ENCODE measurements around the gene NOP9. TPM values are rescaled to one million over a fixed set of nuclear protein-coding genes. Genes with fewer than 3 reads are reported as not detected.
"Not testable (repeated sequence)": the region's sequence is repeated elsewhere in the genome, so short reads cannot be mapped to it uniquely, and the experiment has no call there.

The NOP9 gene
- total RNA-seq, 2 experiments from 2014 or later = 25.8 to 27.7 TPM

GRCh38 chr14:24325963-24326362 lies 26.3 kb downstream of the NOP9 start:
- Mint-ChIP-seq H3K36me3 (ENCODE audit: low read depth) (no peaks in the 10 kb centered on the region), H3K9me3 (no peaks in the 10 kb centered on the region), H3K4me1 (peaks cover 42% of the 10 kb centered on the region), H3K4me3 (no peak overlapping the region), H3K27ac (no peak overlapping the region), H3K27me3 (peaks cover 8% of the 10 kb centered on the region)
- POLR2A ChIA-PET = interaction anchor here (1.0 to 8.4 kb wide), 2 partner anchors 14 kb away, joined by 3 to 65 read pairs; partner anchors contain the start of genes LTB4R, LTB4R2 and RIPK3
- DNase-seq = no peak
- CTCF ChIA-PET = interaction anchor here (1.6 to 18.8 kb wide), 2 partner anchors 15 to 102 kb away, joined by 5 to 494 read pairs; partner anchors contain the start of genes CBLN3 and KHNYN

DNA sequence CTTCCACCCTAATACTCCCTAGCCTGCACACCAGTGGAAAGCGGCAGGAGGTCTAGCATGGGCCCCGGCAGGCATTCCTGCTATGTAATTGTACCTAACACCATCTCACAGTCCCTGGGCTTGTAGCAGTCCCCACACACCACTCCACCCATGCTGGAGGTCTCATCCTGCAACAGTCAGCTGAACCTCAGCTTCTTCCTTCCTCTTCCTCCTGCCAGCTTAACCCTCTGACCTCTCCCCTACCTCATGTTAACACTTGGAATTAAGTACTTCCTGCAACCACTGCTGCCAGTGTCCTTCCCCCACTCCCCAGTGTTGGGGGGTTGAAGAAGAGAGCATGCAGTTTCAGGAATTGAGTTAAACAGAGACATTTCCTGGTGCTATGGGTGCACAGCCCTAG lies 27.7 kb downstream of the NOP9 start:
- H3K36me3 Mint-ChIP-seq (ENCODE audit: low read depth) = no peaks in the 10 kb centered on the region
- POLR2A ChIA-PET = interaction anchor here (1.0 to 8.4 kb wide), 5 partner anchors 15 to 104 kb away, joined by 3 to 65 read pairs (median 4); partner anchors contain the start of genes CBLN3, KHNYN, LTB4R and LTB4R2
- no peak for DNase-seq
- CTCF ChIA-PET = interaction anchor here (0.6 to 18.8 kb wide), 7 partner anchors 12 to 109 kb away, joined by 3 to 494 read pairs (median 5); partner anchors contain the start of genes CBLN3, CIDEB, KHNYN and LTB4R
- H3K4me3 Mint-ChIP-seq = no peak overlapping the region
- no peaks in the 10 kb centered on the region for H3K9me3 Mint-ChIP-seq
- H3K27me3 Mint-ChIP-seq = peaks cover 14% of the 10 kb centered on the region
- H3K4me1 Mint-ChIP-seq = peaks cover 54% of the 10 kb centered on the region
- H3K27ac Mint-ChIP-seq = no peak overlapping the region

DNA sequence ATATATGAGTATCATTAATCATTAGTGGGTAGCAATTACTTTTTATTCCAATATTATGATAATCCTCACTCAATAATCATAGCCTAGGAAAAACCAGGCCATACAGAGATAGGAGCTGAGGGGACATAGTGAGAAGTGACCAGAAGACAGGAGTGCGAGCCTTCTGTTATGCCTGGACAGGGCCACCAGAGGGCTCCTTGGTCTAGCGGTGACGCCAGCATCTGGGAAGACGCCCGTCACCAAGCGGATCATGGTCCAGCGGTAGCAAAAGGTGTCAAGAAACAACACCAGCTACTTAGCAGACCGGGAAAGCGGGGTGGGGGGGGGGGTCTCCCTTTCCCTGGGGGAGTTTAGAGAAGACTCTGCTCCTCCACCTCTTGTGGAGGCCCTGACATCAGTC lies 28.3 kb downstream of the NOP9 start:
- ChIA-PET CTCF (interaction anchor here (1.0 to 18.8 kb wide), 7 partner anchors 11 to 109 kb away, joined by 3 to 494 read pairs (median 8); partner anchors contain the start of genes CBLN3, CIDEB, KHNYN and LTB4R), POLR2A (interaction anchor here (1.0 to 8.4 kb wide), 6 partner anchors 16 to 104 kb away, joined by 3 to 65 read pairs (median 4); partner anchors contain the start of genes CBLN3, KHNYN, LTB4R and LTB4R2)
- DNase-seq = peak; percentile 45
- not testable (repeated sequence) for H3K4me3 Mint-ChIP-seq; H3K27ac Mint-ChIP-seq; H3K9me3 Mint-ChIP-seq; H3K36me3 Mint-ChIP-seq (ENCODE audit: low read depth)
- H3K27me3 Mint-ChIP-seq = peaks cover 17% of the 10 kb centered on the region
- peaks cover 59% of the 10 kb centered on the region for H3K4me1 Mint-ChIP-seq

GRCh38 chr14:24329073-24329663 lies 29.5 kb downstream of the NOP9 start:
- Mint-ChIP-seq H3K27me3 (peaks cover 26% of the 10 kb centered on the region), H3K27ac (peak overlapping the region; percentile 62), H3K9me3 (no peaks in the 10 kb centered on the region), H3K36me3 (ENCODE audit: low read depth) (no peaks in the 10 kb centered on the region), H3K4me1 (peaks cover 71% of the 10 kb centered on the region), H3K4me3 (no peak overlapping the region)
- ChIA-PET CTCF (interaction anchor here (1.0 to 18.8 kb wide), 8 partner anchors 13 to 114 kb away, joined by 3 to 494 read pairs (median 5); partner anchors contain the start of genes CBLN3, CIDEB, KHNYN and LTB4R), POLR2A (interaction anchor here (0.8 to 8.4 kb wide), 11 partner anchors 11 to 113 kb away, joined by 3 to 65 read pairs (median 5); partner anchors contain the start of genes CBLN3, CIDEB, DHRS1 and KHNYN)
- DNase-seq = no peak

DNA sequence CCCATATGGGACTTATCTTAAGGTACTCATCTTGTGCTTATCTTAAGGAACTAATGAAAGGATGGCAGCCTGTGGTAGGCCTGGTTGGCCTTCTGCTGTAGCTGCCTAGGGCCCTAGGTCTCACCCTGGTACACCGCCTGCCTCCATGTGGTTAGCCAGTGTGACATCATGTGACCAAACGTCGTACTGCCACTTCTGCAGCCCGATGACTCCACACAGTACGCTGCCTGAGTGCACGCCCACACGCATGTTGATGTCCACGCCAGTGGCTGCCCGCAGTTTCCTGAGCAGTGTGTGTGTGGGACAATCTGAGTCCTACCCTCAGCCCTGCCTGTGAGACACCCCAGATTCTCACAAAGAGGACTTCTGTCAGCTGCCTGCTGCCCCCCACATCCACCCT lies 30.1 kb downstream of the NOP9 start:
- Mint-ChIP-seq H3K27ac (peak overlapping the region; percentile 62), H3K4me3 (peak overlapping the region; percentile 43)

DNA sequence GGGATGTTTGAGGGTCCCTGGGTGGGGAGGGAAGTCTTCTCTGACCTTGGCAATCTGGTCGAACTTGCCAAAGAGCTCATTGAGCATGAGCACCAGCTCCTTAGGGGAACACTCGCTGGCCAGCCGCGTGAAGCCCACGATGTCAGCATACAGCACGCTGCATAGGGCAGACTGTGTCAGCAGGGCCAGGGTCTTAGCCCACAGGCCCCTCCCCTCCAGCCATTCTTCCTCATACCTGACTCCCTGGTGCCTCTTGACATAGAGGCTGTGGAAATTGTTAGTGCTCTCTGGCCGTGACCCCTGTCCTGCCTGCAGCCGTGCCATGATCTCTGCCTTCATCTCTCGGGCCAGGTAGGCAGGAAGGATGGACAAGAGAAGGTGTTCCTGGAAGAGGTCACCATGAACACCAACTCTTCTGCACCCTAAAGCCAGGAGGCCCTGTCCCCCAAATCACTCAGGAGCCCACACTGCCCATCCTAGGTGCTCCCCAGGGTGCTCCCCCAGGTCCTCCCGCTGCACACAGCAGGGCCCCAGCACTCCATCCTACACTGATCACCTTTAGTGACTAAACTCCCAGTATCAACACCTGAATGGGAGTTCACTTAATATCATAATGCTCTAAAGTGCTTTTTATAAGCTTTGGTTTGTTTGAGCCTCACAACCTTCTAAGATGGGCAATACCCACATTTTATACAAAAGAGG lies 31.5 kb downstream of the NOP9 start:
- Mint-ChIP-seq H3K9me3 (no peaks in the 10 kb centered on the region), H3K4me3 (no peak overlapping the region), H3K36me3 (ENCODE audit: low read depth) (peaks cover 10% of the 10 kb centered on the region), H3K27me3 (peaks cover 36% of the 10 kb centered on the region), H3K4me1 (peaks cover 81% of the 10 kb centered on the region), H3K27ac (no peak overlapping the region)
- CTCF ChIA-PET = interaction anchor here (1.1 to 18.8 kb wide), 10 partner anchors 8 to 115 kb away, joined by 3 to 494 read pairs (median 16); partner anchors contain the start of genes CBLN3, CIDEB, DHRS1 and KHNYN
- no peak for DNase-seq
- POLR2A ChIA-PET = interaction anchor here (0.7 to 8.4 kb wide), 10 partner anchors 9 to 112 kb away, joined by 3 to 221 read pairs (median 4); partner anchors contain the start of genes CBLN3, CIDEB, KHNYN and LTB4R

More for the DNA sequence above, 30.1 kb downstream of the NOP9 start:
- POLR2A ChIA-PET = interaction anchor here (0.8 to 8.4 kb wide), 11 partner anchors 12 to 112 kb away, joined by 3 to 65 read pairs (median 5); partner anchors contain the start of genes CBLN3, CIDEB, DHRS1 and KHNYN
- peaks cover 75% of the 10 kb centered on the region for H3K4me1 Mint-ChIP-seq
- no peaks in the 10 kb centered on the region for H3K36me3 Mint-ChIP-seq (ENCODE audit: low read depth)
- CTCF ChIA-PET = interaction anchor here (1.0 to 18.8 kb wide), 7 partner anchors 19 to 114 kb away, joined by 3 to 494 read pairs (median 6); partner anchors contain the start of genes CBLN3, CIDEB, KHNYN and LTB4R
- peak; percentile 89 for DNase-seq
- H3K9me3 Mint-ChIP-seq = no peaks in the 10 kb centered on the region
- H3K27me3 Mint-ChIP-seq = peaks cover 30% of the 10 kb centered on the region

GRCh38 chr14:24331731-24332267 lies 32.1 kb downstream of the NOP9 start:
- H3K27me3 Mint-ChIP-seq = peaks cover 35% of the 10 kb centered on the region
- ChIA-PET POLR2A (interaction anchor here (0.5 to 8.4 kb wide), 17 partner anchors 9 to 170 kb away, joined by 3 to 221 read pairs (median 4); partner anchors contain the start of genes CBLN3, CIDEB, KHNYN and LTB4R), CTCF (interaction anchor here (0.7 to 18.8 kb wide), 20 partner anchors 8 to 367 kb away, joined by 3 to 494 read pairs (median 8); partner anchors contain the start of genes CBLN3, CIDEB, DHRS1 and KHNYN)
- H3K27ac Mint-ChIP-seq = peak overlapping the region; percentile 61
- peak overlapping the region; percentile 71 for H3K4me3 Mint-ChIP-seq
- peaks cover 15% of the 10 kb centered on the region for H3K36me3 Mint-ChIP-seq (ENCODE audit: low read depth)
- DNase-seq = no peak
- peaks cover 84% of the 10 kb centered on the region for H3K4me1 Mint-ChIP-seq
- no peaks in the 10 kb centered on the region for H3K9me3 Mint-ChIP-seq

GRCh38 chr14:24332268-24332993 lies 32.8 kb downstream of the NOP9 start:
- POLR2A ChIA-PET = interaction anchor here (0.5 to 8.4 kb wide), 18 partner anchors 9 to 171 kb away, joined by 3 to 221 read pairs (median 3); partner anchors contain the start of genes CBLN3, KHNYN, LTB4R and LTB4R2
- no peaks in the 10 kb centered on the region for H3K9me3 Mint-ChIP-seq
- peaks cover 35% of the 10 kb centered on the region for H3K27me3 Mint-ChIP-seq
- CTCF ChIA-PET = interaction anchor here (0.7 to 18.8 kb wide), 31 partner anchors 9 to 366 kb away, joined by 3 to 494 read pairs (median 5); partner anchors contain the start of genes CBLN3, CIDEB, DHRS1 and KHNYN
- H3K4me3 Mint-ChIP-seq = peak overlapping the region; percentile 71
- DNase-seq = peak; percentile 89
- peak overlapping the region; percentile 61 for H3K27ac Mint-ChIP-seq
- peaks cover 21% of the 10 kb centered on the region for H3K36me3 Mint-ChIP-seq (ENCODE audit: low read depth)
- H3K4me1 Mint-ChIP-seq = peaks cover 81% of the 10 kb centered on the region

DNA sequence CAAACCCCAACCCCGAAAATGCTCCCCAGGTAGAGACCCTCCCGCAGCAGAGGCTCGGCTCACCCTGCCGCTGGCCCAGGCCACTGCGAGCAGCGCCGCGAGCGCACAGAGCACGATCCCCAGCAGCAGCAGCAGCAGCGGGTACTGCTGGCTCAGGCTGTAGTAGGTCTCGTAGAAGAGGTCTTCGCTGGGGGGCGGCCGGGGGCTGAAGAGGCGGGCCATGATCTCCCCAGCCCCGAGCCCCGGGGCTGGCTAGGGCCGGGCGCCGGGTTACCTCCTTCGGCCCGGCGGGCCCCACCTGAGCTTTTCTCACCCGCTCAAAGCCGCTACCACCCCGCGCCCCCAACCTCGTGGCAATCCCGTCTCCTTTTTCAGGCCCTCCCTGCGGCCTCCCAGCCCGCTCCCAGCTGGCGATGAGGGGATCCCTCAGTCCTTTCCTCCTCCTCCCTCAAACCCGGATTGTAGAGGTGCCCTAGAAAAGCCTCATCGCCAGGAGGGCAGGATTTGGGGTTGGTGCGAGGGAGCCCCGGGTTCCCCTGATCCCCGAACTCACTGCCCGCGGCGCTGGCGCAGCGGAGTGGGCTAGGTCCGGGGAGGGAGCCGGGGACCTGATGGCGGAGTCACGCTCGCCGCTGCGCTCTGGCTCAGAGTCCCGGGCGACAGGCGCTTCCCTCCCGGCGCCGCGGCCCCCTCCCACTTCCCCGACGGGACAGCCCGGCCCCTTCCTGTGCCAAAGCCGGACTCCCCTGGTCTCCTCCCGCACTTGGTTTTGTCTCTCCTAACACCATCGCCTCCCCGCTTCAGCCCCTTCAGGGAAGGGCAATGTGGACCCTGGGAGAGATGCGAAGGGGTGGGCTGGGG lies 35.0 kb downstream of the NOP9 start, which contains the start of gene ADCY4:
Gene ADCY4, minus strand, starts transcription at position 641 of the 861 bp plus-strand sequence. Its CDS starts 419 bp downstream, at position 222.
- ChIA-PET CTCF (interaction anchor here (1.2 to 18.8 kb wide), 9 partner anchors 13 to 104 kb away, joined by 3 to 494 read pairs (median 13); partner anchors contain the start of genes CBLN3, CIDEB, DHRS1 and KHNYN), POLR2A (interaction anchor here (1.2 to 6.6 kb wide), 4 partner anchors 89 to 121 kb away, joined by 5 to 221 read pairs (median 12); partner anchors contain the start of genes CBLN3, CHMP4A, KHNYN and SDR39U1)
- Mint-ChIP-seq H3K27me3 (peaks cover 35% of the 10 kb centered on the region), H3K4me1 (peaks cover 77% of the 10 kb centered on the region), H3K36me3 (ENCODE audit: low read depth) (peaks cover 33% of the 10 kb centered on the region), H3K4me3 (peak within 1 kb of the TSS; percentile 41), H3K9me3 (no peaks in the 10 kb centered on the region), H3K27ac (no peak within 1 kb of the TSS)
- DNase-seq = no peak

GRCh38 chr14:24335461-24336171 lies 36.0 kb downstream of the NOP9 start:
- DNase-seq = no peak
- H3K4me3 Mint-ChIP-seq = no peak overlapping the region
- ChIA-PET CTCF (interaction anchor here (5.1 to 18.8 kb wide), 3 partner anchors 25 to 101 kb away, joined by 30 to 494 read pairs (median 144); partner anchors contain the start of genes CBLN3, CIDEB, KHNYN and LTB4R), POLR2A (interaction anchor here (2.6 to 6.6 kb wide), 2 partner anchors 97 to 107 kb away, joined by 16 to 221 read pairs; partner anchors contain the start of genes CBLN3, KHNYN and SDR39U1)
- peaks cover 74% of the 10 kb centered on the region for H3K4me1 Mint-ChIP-seq
- peaks cover 33% of the 10 kb centered on the region for H3K36me3 Mint-ChIP-seq (ENCODE audit: low read depth)
- peaks cover 34% of the 10 kb centered on the region for H3K27me3 Mint-ChIP-seq
- no peak overlapping the region for H3K27ac Mint-ChIP-seq
- H3K9me3 Mint-ChIP-seq = no peaks in the 10 kb centered on the region
